SK-N-SH (cell line): ENCODE data around the gene ZBED4. TPM values are rescaled to one million over a fixed set of nuclear protein-coding genes. Genes with fewer than 3 reads are reported as not detected.

Source experiments
- CTCF ChIA-PET: fragments of 300-600, 350-600 bp; formaldehyde crosslinking; extraction: SDS; loops from one replicate; lab custom pipeline; 2021; lab: Yijun Ruan, JAX
- POLR2A ChIA-PET: fragments of 350-600 bp; sonication (Branson Sonifier 250); formaldehyde crosslinking; extraction: SDS; loops from one replicate; lab custom pipeline; 2020; ENCODE audit warnings: antibody characterized with exemption, inconsistent platforms; lab: Yijun Ruan, JAX
- DNase-seq: peaks from one replicate; pipeline ENCODE4 v3.0.0; 2012
- H2AFZ ChIP-seq: fragments of 200-600 bp; sonication (generic); 2 replicates; pipeline ENCODE4 v1.8.1; 2016; ENCODE audit warnings: antibody characterized with exemption, mild to moderate bottlenecking, low read depth
- H3F3A ChIP-seq: fragments of 200-600 bp; sonication (generic); replicated peaks from 2 replicates; pipeline ENCODE3; 2016; ENCODE audit warnings: antibody characterized with exemption, mild to moderate bottlenecking; ENCODE audit not compliant: insufficient read depth
- H3K27ac ChIP-seq, 2 experiments: fragments of 200-500 bp in 1 of 2; fragments of 200-600 bp in 1 of 2; sonication (Bioruptor generic) in 1 of 2; sonication (generic), shearing (Covaris generic) in 1 of 2; 2 replicates each; pipeline versions ENCODE4 v1.5.1 to v1.6.1; 2014 to 2016; ENCODE audit warnings: low read depth in 2 of 2, inconsistent platforms in 1 of 2, low read length in 1 of 2, mild to moderate bottlenecking in 1 of 2, mixed read lengths in 1 of 2
- H3K27me3 ChIP-seq: fragments of 200-600 bp; sonication (generic), shearing (Covaris generic); 2 replicates; pipeline ENCODE4 v1.6.1; 2016; ENCODE audit warnings: mixed run types; ENCODE audit not compliant: insufficient read depth
- H3K36me3 ChIP-seq, 2 experiments: fragments of 200-500 bp in 1 of 2; fragments of 200-600 bp in 1 of 2; sonication (Bioruptor generic) in 1 of 2; sonication (generic) in 1 of 2; replicated peaks in 1 of 2; 2 replicates each; pipeline versions ENCODE3 to v1.5.1; 2014 to 2016; ENCODE audit warnings: low read length in 1 of 2, mild to moderate bottlenecking in 1 of 2; ENCODE audit not compliant: insufficient read depth in 2 of 2, control insufficient read depth in 1 of 2
- H3K4me1 ChIP-seq, 2 experiments: fragments of 200-500 bp in 1 of 2; fragments of 200-600 bp in 1 of 2; sonication (Bioruptor generic) in 1 of 2; sonication (generic), shearing (Covaris generic) in 1 of 2; 2 replicates each; pipeline versions ENCODE4 v1.5.1 to v1.6.1; 2014 to 2016; ENCODE audit warnings: low read depth in 1 of 2, low read length in 1 of 2, mixed run types in 1 of 2; ENCODE audit not compliant: insufficient read depth in 2 of 2, control insufficient read depth in 1 of 2
- H3K4me2 ChIP-seq: fragments of 200-600 bp; sonication (generic), shearing (Covaris generic); 2 replicates; pipeline ENCODE4 v1.6.1; 2017; ENCODE audit warnings: mixed run types
- H3K4me3 ChIP-seq, 2 experiments: fragments of 200-500 bp in 1 of 2; fragments of 200-600 bp in 1 of 2; sonication (Bioruptor generic) in 1 of 2; sonication (generic), shearing (Covaris generic) in 1 of 2; 2 replicates each; pipeline versions ENCODE4 v1.5.1 to v1.8.1; 2014 to 2016; ENCODE audit warnings: low read depth in 2 of 2, inconsistent platforms in 1 of 2, low read length in 1 of 2, mild to moderate bottlenecking in 1 of 2, mixed read lengths in 1 of 2, moderate library complexity in 1 of 2
- H3K79me2 ChIP-seq: fragments of 200-600 bp; sonication (generic); 2 replicates; pipeline ENCODE4 v1.8.1; 2017; ENCODE audit warnings: mild to moderate bottlenecking; ENCODE audit not compliant: insufficient read depth
- H3K9ac ChIP-seq: fragments of 200-600 bp; sonication (generic); 2 replicates; pipeline ENCODE4 v1.6.1; 2017; ENCODE audit warnings: mixed run types
- H3K9me2 ChIP-seq: fragments of 200-600 bp; sonication (generic); 2 replicates; pipeline ENCODE4 v1.6.1; 2017; ENCODE audit warnings: mixed run types
- H3K9me3 ChIP-seq: fragments of 200-600 bp; sonication (generic); 2 replicates; pipeline ENCODE4 v1.6.1; 2017; ENCODE audit warnings: mixed run types, mild to moderate bottlenecking, moderate library complexity
- H4K20me1 ChIP-seq: fragments of 200-600 bp; sonication (generic); 2 replicates; pipeline ENCODE4 v1.6.1; 2017; ENCODE audit warnings: mild to moderate bottlenecking, mixed run types; ENCODE audit not compliant: insufficient read depth
- EP300 ChIP-seq, 2 experiments: IDR thresholded peaks; 2 replicates each; pipeline versions ENCODE4 v1.4.0 to v1.6.1; 2012; ENCODE audit warnings: borderline replicate concordance in 1 of 2, low read depth in 1 of 2, low read length in 1 of 2
- EZH2phosphoT487 ChIP-seq: fragments of 200-600 bp; sonication (generic); IDR thresholded peaks from 2 replicates; pipeline ENCODE4 v1.6.1; 2017; ENCODE audit warnings: low read depth, mixed run types, mild to moderate bottlenecking, antibody characterized with exemption, moderate library complexity, borderline replicate concordance
- MXI1 ChIP-seq: IDR thresholded peaks from 2 replicates; pipeline ENCODE4 v1.6.1; 2012; ENCODE audit warnings: mild to moderate bottlenecking, low read depth, low read length, improper control_type of control experiment
- NFIC ChIP-seq: IDR thresholded peaks from 2 replicates; pipeline ENCODE4 v1.4.0; 2012; ENCODE audit warnings: borderline replicate concordance
- REST ChIP-seq: IDR thresholded peaks from 2 replicates; pipeline ENCODE4 v1.6.1; 2012; ENCODE audit warnings: mild to moderate bottlenecking, low read depth, low read length, moderate library complexity
- TCF12 ChIP-seq: IDR thresholded peaks from 2 replicates; pipeline ENCODE4 v1.4.0; 2012
- WGBS: methylation state at CpG from one replicate; pipeline ENCODE4 v1.1.6; 2017; ENCODE audit warnings: low lambda C conversion rate; 5-methylcytosine and 5-hydroxymethylcytosine counted together
- polyA plus RNA-seq, 3 experiments: library from polyadenylated mRNA; depleted of rRNA; stranded (reverse); fragments of >200 nt; gene quantifications; 2 replicates each; pipeline ENCODE4 v1.2.3, GENCODE V29; 2012

ZBED4 gene
- polyA plus RNA-seq, 1 of the 3 experiments (the other 2 are of a cell fraction) = 7.9 TPM

GRCh38 chr22:49934160-49934890, 80.7 kb downstream of the ZBED4 start:
- Histone ChIP-seq H3K4me2 (0 out of 2 replicates have a peak overlapping the region, but pooled peaks have one; percentile 7), H3K9ac (no peak overlapping the region)
- POLR2A ChIA-PET = interaction anchor here (1.9 kb wide), 1 partner anchor 16 kb away, joined by 5 read pairs; the partner anchor contains the start of genes ALG12 and CRELD2
- TF ChIP-seq REST (no peak), MXI1 (no peak), TCF12 (no peak), NFIC (no peak), EP300 (IDR thresholded peaks at IDR 0.05; ENCODE audit: borderline replicate concordance in 1 of 2, low read depth in 1 of 2, low read length in 1 of 2) (no peak)
- TF ChIP-seq, all 33 proteins: peak for 0
- Histone ChIP-seq H3K79me2 (no peaks in the 10 kb centered on the region), H3K9me2 (no peaks in the 10 kb centered on the region), H3K4me3 (no peak overlapping the region), H4K20me1 (no peaks in the 10 kb centered on the region), H3F3A (no peaks in the 10 kb centered on the region), H3K36me3 (no peaks in the 10 kb centered on the region), H3K27me3 (no peaks in the 10 kb centered on the region), H3K9me3 (no peaks in the 10 kb centered on the region), H3K27ac (no peak overlapping the region; a peak in 1 of 4 replicates), H3K4me1 (peaks cover 6 to 35% of the 10 kb centered on the region in 2 experiments; a peak in 2 of 4 replicates), H2AFZ (no peak overlapping the region)
- 75% methylated on average over 5 of the region's 24 CpGs for WGBS
- CTCF ChIA-PET = interaction anchor here (0.6 to 5.2 kb wide), 2 partner anchors 97 to 167 kb away, joined by 3 to 88 read pairs; no protein-coding TSS in a partner anchor
- DNase-seq = peak; percentile 44

GRCh38 chr22:49934891-49935557, 81.4 kb downstream of the ZBED4 start:
- H3K9me3 ChIP-seq = no peaks in the 10 kb centered on the region
- H3K4me1 ChIP-seq = peaks cover 6 to 31% of the 10 kb centered on the region in 2 experiments; a peak in 2 of 4 replicates
- no peak for TF ChIP-seq EZH2phosphoT487
- no peaks in the 10 kb centered on the region for H3F3A ChIP-seq
- H3K9me2 ChIP-seq = no peaks in the 10 kb centered on the region
- WGBS = 12% methylated on average over 16 of the region's 56 CpGs
- 0 out of 2 replicates have a peak overlapping the region, but pooled peaks have one; percentile 7 for H3K4me2 ChIP-seq
- ChIA-PET CTCF (no interaction called here), POLR2A (no interaction called here)
- H3K27me3 ChIP-seq = no peaks in the 10 kb centered on the region
- H4K20me1 ChIP-seq = no peaks in the 10 kb centered on the region
- H3K4me3 ChIP-seq = no peak overlapping the region
- H3K79me2 ChIP-seq = no peaks in the 10 kb centered on the region
- no peak overlapping the region; a peak in 1 of 4 replicates for H3K27ac ChIP-seq
- no peak overlapping the region for H3K9ac ChIP-seq
- DNase-seq = peak; percentile 81
- H2AFZ ChIP-seq = no peak overlapping the region
- no peaks in the 10 kb centered on the region for H3K36me3 ChIP-seq
